SK-N-SH (cell line): ENCODE measurements around the gene CNN2. TPM values are rescaled to one million over a fixed set of nuclear protein-coding genes. Genes with fewer than 3 reads are reported as not detected.

Source experiments
- CTCF ChIA-PET: fragments of 300-600, 350-600 bp; formaldehyde crosslinking; extraction: SDS; loops from one replicate; lab custom pipeline; 2021; lab: Yijun Ruan, JAX
- POLR2A ChIA-PET: fragments of 350-600 bp; sonication (Branson Sonifier 250); formaldehyde crosslinking; extraction: SDS; loops from one replicate; lab custom pipeline; 2020; ENCODE audit warnings: antibody characterized with exemption, inconsistent platforms; lab: Yijun Ruan, JAX
- DNase-seq: peaks from one replicate; pipeline ENCODE4 v3.0.0; 2012
- H2AFZ ChIP-seq: fragments of 200-600 bp; sonication (generic); 2 replicates; pipeline ENCODE4 v1.8.1; 2016; ENCODE audit warnings: antibody characterized with exemption, mild to moderate bottlenecking, low read depth
- H3F3A ChIP-seq: fragments of 200-600 bp; sonication (generic); replicated peaks from 2 replicates; pipeline ENCODE3; 2016; ENCODE audit warnings: antibody characterized with exemption, mild to moderate bottlenecking; ENCODE audit not compliant: insufficient read depth
- H3K27ac ChIP-seq, 2 experiments: fragments of 200-500 bp in 1 of 2; fragments of 200-600 bp in 1 of 2; sonication (Bioruptor generic) in 1 of 2; sonication (generic), shearing (Covaris generic) in 1 of 2; 2 replicates each; pipeline versions ENCODE4 v1.5.1 to v1.6.1; 2014 to 2016; ENCODE audit warnings: low read depth in 2 of 2, inconsistent platforms in 1 of 2, low read length in 1 of 2, mild to moderate bottlenecking in 1 of 2, mixed read lengths in 1 of 2
- H3K27me3 ChIP-seq: fragments of 200-600 bp; sonication (generic), shearing (Covaris generic); 2 replicates; pipeline ENCODE4 v1.6.1; 2016; ENCODE audit warnings: mixed run types; ENCODE audit not compliant: insufficient read depth
- H3K36me3 ChIP-seq, 2 experiments: fragments of 200-500 bp in 1 of 2; fragments of 200-600 bp in 1 of 2; sonication (Bioruptor generic) in 1 of 2; sonication (generic) in 1 of 2; replicated peaks in 1 of 2; 2 replicates each; pipeline versions ENCODE3 to v1.5.1; 2014 to 2016; ENCODE audit warnings: low read length in 1 of 2, mild to moderate bottlenecking in 1 of 2; ENCODE audit not compliant: insufficient read depth in 2 of 2, control insufficient read depth in 1 of 2
- H3K4me1 ChIP-seq, 2 experiments: fragments of 200-500 bp in 1 of 2; fragments of 200-600 bp in 1 of 2; sonication (Bioruptor generic) in 1 of 2; sonication (generic), shearing (Covaris generic) in 1 of 2; 2 replicates each; pipeline versions ENCODE4 v1.5.1 to v1.6.1; 2014 to 2016; ENCODE audit warnings: low read depth in 1 of 2, low read length in 1 of 2, mixed run types in 1 of 2; ENCODE audit not compliant: insufficient read depth in 2 of 2, control insufficient read depth in 1 of 2
- H3K4me2 ChIP-seq: fragments of 200-600 bp; sonication (generic), shearing (Covaris generic); 2 replicates; pipeline ENCODE4 v1.6.1; 2017; ENCODE audit warnings: mixed run types
- H3K4me3 ChIP-seq, 2 experiments: fragments of 200-500 bp in 1 of 2; fragments of 200-600 bp in 1 of 2; sonication (Bioruptor generic) in 1 of 2; sonication (generic), shearing (Covaris generic) in 1 of 2; 2 replicates each; pipeline versions ENCODE4 v1.5.1 to v1.8.1; 2014 to 2016; ENCODE audit warnings: low read depth in 2 of 2, inconsistent platforms in 1 of 2, low read length in 1 of 2, mild to moderate bottlenecking in 1 of 2, mixed read lengths in 1 of 2, moderate library complexity in 1 of 2
- H3K79me2 ChIP-seq: fragments of 200-600 bp; sonication (generic); 2 replicates; pipeline ENCODE4 v1.8.1; 2017; ENCODE audit warnings: mild to moderate bottlenecking; ENCODE audit not compliant: insufficient read depth
- H3K9ac ChIP-seq: fragments of 200-600 bp; sonication (generic); 2 replicates; pipeline ENCODE4 v1.6.1; 2017; ENCODE audit warnings: mixed run types
- H3K9me2 ChIP-seq: fragments of 200-600 bp; sonication (generic); 2 replicates; pipeline ENCODE4 v1.6.1; 2017; ENCODE audit warnings: mixed run types
- H3K9me3 ChIP-seq: fragments of 200-600 bp; sonication (generic); 2 replicates; pipeline ENCODE4 v1.6.1; 2017; ENCODE audit warnings: mixed run types, mild to moderate bottlenecking, moderate library complexity
- H4K20me1 ChIP-seq: fragments of 200-600 bp; sonication (generic); 2 replicates; pipeline ENCODE4 v1.6.1; 2017; ENCODE audit warnings: mild to moderate bottlenecking, mixed run types; ENCODE audit not compliant: insufficient read depth
- CHD2 ChIP-seq: fragments of 150-350 bp; IDR thresholded peaks from 2 replicates; pipeline ENCODE4 v1.6.1; 2018; ENCODE audit warnings: low read length; ENCODE audit not compliant: partially characterized antibody
- ELF1 ChIP-seq: IDR thresholded peaks from 2 replicates; pipeline ENCODE4 v1.4.0; 2012
- EP300 ChIP-seq, 2 experiments: IDR thresholded peaks; 2 replicates each; pipeline versions ENCODE4 v1.4.0 to v1.6.1; 2012; ENCODE audit warnings: borderline replicate concordance in 1 of 2, low read depth in 1 of 2, low read length in 1 of 2
- EZH2phosphoT487 ChIP-seq: fragments of 200-600 bp; sonication (generic); IDR thresholded peaks from 2 replicates; pipeline ENCODE4 v1.6.1; 2017; ENCODE audit warnings: low read depth, mixed run types, mild to moderate bottlenecking, antibody characterized with exemption, moderate library complexity, borderline replicate concordance
- GABPA ChIP-seq: IDR thresholded peaks from 2 replicates; pipeline ENCODE4 v1.4.0; 2012; ENCODE audit warnings: low read depth, mild to moderate bottlenecking
- GATA2 ChIP-seq: sonication (generic); formaldehyde crosslinking; IDR thresholded peaks from 2 replicates; pipeline ENCODE4 v1.5.0; 2020; ENCODE audit warnings: mild to moderate bottlenecking, missing genetic modification reagents
- MAX ChIP-seq: IDR thresholded peaks from 2 replicates; pipeline ENCODE4 v1.4.0; 2012; ENCODE audit warnings: low read depth
- MEF2A ChIP-seq: IDR thresholded peaks from 2 replicates; pipeline ENCODE4 v1.4.0; 2012; ENCODE audit warnings: low read depth, borderline replicate concordance
- RFX5 ChIP-seq: IDR thresholded peaks from 2 replicates; pipeline ENCODE4 v1.6.1; 2012; ENCODE audit warnings: mild to moderate bottlenecking, improper control_type of control experiment, low read length
- RXRA ChIP-seq: IDR thresholded peaks from 2 replicates; pipeline ENCODE4 v1.4.0; 2012; ENCODE audit warnings: low read depth, mild to moderate bottlenecking, borderline replicate concordance
- SIN3A ChIP-seq: IDR thresholded peaks from 2 replicates; pipeline ENCODE4 v1.6.1; 2012; ENCODE audit warnings: low read depth, mild to moderate bottlenecking, low read length, moderate library complexity, borderline replicate concordance
- SMC3 ChIP-seq: IDR thresholded peaks from 2 replicates; pipeline ENCODE4 v1.6.1; 2012; ENCODE audit warnings: low read depth, low read length, improper control_type of control experiment
- TAF1 ChIP-seq: IDR thresholded peaks from 2 replicates; pipeline ENCODE4 v1.6.1; 2012; ENCODE audit warnings: low read depth, mild to moderate bottlenecking, low read length, moderate library complexity, borderline replicate concordance
- USF1 ChIP-seq: IDR thresholded peaks from 2 replicates; pipeline ENCODE4 v1.4.0; 2012; ENCODE audit warnings: low read depth, borderline replicate concordance
- USF2 ChIP-seq: fragments of 150-350 bp; IDR thresholded peaks from 2 replicates; pipeline ENCODE4 v1.6.1; 2017; ENCODE audit warnings: antibody characterized with exemption, low read length, low read depth, borderline replicate concordance
- WGBS: methylation state at CpG from one replicate; pipeline ENCODE4 v1.1.6; 2017; ENCODE audit warnings: low lambda C conversion rate; 5-methylcytosine and 5-hydroxymethylcytosine counted together
- polyA plus RNA-seq, 3 experiments: library from polyadenylated mRNA; depleted of rRNA; stranded (reverse); fragments of >200 nt; gene quantifications; 2 replicates each; pipeline ENCODE4 v1.2.3, GENCODE V29; 2012
- TF ChIP-seq, protein P1 (sequence below): fragments of 150-350 bp; IDR thresholded peaks from 2 replicates; pipeline ENCODE4 v1.6.1; 2016; ENCODE audit warnings: mild to moderate bottlenecking, low read depth, low read length
- TF ChIP-seq, protein P2 (sequence below): IDR thresholded peaks from 2 replicates; pipeline ENCODE4 v1.6.1; 2012; ENCODE audit warnings: mild to moderate bottlenecking, low read depth, low read length, moderate library complexity

CNN2 gene
- polyA plus RNA-seq, 1 of the 3 experiments (the other 2 are of a cell fraction), result 279 TPM

DNA sequence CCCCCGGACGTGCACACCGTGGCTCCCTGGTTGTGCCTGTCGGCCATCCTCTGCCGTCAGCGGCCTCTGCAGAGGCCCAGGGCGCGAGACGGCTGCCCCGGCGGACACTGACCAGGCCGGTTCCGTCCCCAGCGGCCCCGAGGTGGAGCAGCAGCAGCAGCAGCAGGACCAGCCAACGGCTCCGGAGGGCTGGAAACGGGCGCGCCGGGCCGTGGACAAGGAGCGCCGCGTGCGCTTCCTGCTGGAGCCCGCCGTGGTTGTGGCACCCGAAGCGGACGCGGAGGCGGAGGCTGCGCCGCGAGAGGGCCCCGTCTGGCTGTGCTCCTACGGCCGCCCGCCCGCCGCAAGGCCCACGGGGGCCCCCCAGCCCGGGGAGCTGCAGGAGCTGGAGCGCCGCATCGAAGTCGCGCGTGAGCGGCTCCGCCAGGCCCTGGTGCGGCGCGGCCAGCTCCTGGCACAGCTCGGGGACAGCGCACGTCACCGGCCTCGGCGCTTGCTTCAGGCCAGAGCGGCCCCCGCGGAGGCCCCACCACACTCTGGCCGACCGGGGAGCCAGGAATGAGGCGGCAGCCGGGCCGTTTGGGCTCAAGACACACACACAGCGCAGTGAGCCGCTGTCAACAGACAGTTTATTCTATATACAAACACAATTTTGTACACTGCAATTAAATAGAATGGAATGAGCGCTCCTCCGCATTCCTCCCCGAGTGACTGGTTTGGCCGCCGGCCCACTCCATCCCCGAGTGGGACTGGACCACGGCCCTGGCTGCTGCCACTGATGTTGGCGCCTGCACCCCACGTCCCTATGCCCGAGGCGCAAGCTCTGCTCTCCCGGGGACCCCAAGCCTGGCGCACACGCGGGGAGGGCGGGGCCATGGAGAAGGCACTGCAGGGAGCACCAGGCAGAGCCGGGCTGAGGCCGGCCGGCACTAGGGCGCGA, 17.1 kb upstream of the CNN2 start:
- no peak for DNase-seq
- Histone ChIP-seq H3K27ac (no peak overlapping the region), H3K9me3 (no peaks in the 10 kb centered on the region), H3K4me3 (no peak overlapping the region), H3K4me2 (no peak overlapping the region), H3K79me2 (peaks cover 8% of the 10 kb centered on the region; the same call in 1 of the 2 replicates), H2AFZ (no peak overlapping the region), H3K9me2 (no peaks in the 10 kb centered on the region), H3F3A (peaks cover 9% of the 10 kb centered on the region), H3K36me3 (peaks cover 0 to 47% of the 10 kb centered on the region in 2 experiments), H3K9ac (no peak overlapping the region), H3K4me1 (no peaks in the 10 kb centered on the region), H3K27me3 (peaks cover 1% of the 10 kb centered on the region), H4K20me1 (peaks cover 9% of the 10 kb centered on the region; the same call in 1 of the 2 replicates)
- WGBS, result 93% methylated on average over 41 of the region's 92 CpGs
- POLR2A ChIA-PET, result no interaction called here
- TF ChIP-seq CHD2, result no peak
- no peak for TF ChIP-seq EP300 (IDR thresholded peaks at IDR 0.05; ENCODE audit: borderline replicate concordance in 1 of 2, low read depth in 1 of 2, low read length in 1 of 2)
- TF ChIP-seq, protein P1, sequence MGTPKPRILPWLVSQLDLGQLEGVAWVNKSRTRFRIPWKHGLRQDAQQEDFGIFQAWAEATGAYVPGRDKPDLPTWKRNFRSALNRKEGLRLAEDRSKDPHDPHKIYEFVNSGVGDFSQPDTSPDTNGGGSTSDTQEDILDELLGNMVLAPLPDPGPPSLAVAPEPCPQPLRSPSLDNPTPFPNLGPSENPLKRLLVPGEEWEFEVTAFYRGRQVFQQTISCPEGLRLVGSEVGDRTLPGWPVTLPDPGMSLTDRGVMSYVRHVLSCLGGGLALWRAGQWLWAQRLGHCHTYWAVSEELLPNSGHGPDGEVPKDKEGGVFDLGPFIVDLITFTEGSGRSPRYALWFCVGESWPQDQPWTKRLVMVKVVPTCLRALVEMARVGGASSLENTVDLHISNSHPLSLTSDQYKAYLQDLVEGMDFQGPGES, result no peak
- TF ChIP-seq ELF1, result no peak
- TF ChIP-seq MEF2A, result no peak
- TF ChIP-seq USF2, result no peak
- TF ChIP-seq GABPA, result no peak
- no peak for TF ChIP-seq EZH2phosphoT487
- TF ChIP-seq RFX5, result no peak
- no peak for TF ChIP-seq USF1
- no peak for TF ChIP-seq SMC3
- TF ChIP-seq SIN3A, result no peak
- TF ChIP-seq RXRA, result no peak
- no peak for TF ChIP-seq MAX
- no peak for TF ChIP-seq GATA2 (CRISPR knock-in tag)
- TF ChIP-seq, protein P2, sequence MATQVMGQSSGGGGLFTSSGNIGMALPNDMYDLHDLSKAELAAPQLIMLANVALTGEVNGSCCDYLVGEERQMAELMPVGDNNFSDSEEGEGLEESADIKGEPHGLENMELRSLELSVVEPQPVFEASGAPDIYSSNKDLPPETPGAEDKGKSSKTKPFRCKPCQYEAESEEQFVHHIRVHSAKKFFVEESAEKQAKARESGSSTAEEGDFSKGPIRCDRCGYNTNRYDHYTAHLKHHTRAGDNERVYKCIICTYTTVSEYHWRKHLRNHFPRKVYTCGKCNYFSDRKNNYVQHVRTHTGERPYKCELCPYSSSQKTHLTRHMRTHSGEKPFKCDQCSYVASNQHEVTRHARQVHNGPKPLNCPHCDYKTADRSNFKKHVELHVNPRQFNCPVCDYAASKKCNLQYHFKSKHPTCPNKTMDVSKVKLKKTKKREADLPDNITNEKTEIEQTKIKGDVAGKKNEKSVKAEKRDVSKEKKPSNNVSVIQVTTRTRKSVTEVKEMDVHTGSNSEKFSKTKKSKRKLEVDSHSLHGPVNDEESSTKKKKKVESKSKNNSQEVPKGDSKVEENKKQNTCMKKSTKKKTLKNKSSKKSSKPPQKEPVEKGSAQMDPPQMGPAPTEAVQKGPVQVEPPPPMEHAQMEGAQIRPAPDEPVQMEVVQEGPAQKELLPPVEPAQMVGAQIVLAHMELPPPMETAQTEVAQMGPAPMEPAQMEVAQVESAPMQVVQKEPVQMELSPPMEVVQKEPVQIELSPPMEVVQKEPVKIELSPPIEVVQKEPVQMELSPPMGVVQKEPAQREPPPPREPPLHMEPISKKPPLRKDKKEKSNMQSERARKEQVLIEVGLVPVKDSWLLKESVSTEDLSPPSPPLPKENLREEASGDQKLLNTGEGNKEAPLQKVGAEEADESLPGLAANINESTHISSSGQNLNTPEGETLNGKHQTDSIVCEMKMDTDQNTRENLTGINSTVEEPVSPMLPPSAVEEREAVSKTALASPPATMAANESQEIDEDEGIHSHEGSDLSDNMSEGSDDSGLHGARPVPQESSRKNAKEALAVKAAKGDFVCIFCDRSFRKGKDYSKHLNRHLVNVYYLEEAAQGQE, result no peak
- TF ChIP-seq TAF1, result no peak
- CTCF ChIA-PET, result no interaction called here
